ENCODE results near the gene RWDD3.
A peak's percentile ranks its signal among the peaks of the same experiment; 100 is the strongest.

RWDD3 gene, protein sequence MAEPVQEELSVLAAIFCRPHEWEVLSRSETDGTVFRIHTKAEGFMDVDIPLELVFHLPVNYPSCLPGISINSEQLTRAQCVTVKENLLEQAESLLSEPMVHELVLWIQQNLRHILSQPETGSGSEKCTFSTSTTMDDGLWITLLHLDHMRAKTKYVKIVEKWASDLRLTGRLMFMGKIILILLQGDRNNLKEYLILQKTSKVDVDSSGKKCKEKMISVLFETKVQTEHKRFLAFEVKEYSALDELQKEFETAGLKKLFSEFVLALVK

GRCh38 chr1:95233737-95234500, at the start of gene RWDD3:
RWDD3 (plus strand) TSS chr1:95234210; CDS start chr1:95234231, 21 bp downstream.
- DNase-seq: peak; percentile 75

DNA sequence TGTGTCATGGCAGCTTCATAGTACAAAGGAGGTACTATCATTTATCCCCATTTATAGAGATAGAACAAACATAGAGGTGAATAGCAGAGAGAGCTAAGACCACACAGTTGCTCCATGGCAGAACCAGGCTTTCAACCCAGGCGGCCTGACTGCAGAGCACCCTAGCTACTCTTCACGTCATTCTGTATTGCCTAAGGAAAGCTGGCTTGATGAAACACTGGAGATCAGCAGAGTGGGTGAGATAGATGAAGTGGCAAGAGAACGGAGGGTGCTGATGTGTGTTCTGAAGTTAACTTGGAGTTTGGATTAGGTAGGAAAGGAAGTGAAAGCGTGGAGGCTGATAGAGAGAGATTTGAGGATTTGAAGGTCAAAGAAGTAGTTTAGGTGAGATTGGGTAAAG, 47.9 kb upstream of the RWDD3 start:
- DNase-seq: no peak

GRCh38 chr1:95193591-95193990, 40.4 kb upstream of the RWDD3 start:
- DNase-seq: no peak

DNA sequence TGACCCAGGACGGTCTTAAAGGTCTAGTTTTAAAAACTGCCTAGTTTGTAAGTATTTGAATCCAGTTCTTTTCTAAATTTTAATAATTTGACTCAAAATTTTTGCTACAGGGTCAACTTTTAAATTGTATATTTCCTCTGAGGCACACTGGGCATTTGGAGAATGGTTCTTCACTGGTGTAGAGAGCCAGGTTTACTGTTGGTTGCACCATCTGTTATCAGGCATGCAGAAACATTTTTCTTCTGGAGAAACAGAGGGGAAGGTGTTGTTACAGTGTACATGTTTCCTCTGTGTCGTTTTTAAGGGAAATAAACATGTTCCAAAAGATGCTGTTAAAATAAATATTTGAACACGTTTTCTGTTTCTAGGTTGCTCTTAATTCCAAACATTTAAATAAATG, 39.0 kb upstream of the RWDD3 start:
- no peak for DNase-seq

DNA sequence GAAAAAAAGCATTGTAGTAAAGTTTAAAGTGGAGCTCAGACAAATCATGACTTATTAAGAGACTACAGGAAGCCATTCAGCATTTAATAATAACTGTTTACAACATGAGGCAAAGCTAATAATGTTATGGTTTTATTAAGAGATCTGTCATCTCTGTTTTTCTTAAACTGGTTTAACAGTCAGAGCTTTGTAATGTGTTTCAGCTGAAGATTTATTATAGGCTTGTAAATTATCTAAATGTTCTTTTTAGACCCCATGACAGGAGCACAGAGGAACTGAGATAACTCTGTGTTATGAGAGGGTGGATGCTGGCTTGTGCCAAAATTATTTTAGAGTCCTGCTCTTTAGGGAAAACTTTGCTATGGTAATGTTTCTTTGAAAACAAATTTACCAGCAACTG, 38.0 kb upstream of the RWDD3 start:
- no peak for DNase-seq

GRCh38 chr1:95197616-95198252, 36.3 kb upstream of the RWDD3 start:
- DNase-seq: no peak

DNA sequence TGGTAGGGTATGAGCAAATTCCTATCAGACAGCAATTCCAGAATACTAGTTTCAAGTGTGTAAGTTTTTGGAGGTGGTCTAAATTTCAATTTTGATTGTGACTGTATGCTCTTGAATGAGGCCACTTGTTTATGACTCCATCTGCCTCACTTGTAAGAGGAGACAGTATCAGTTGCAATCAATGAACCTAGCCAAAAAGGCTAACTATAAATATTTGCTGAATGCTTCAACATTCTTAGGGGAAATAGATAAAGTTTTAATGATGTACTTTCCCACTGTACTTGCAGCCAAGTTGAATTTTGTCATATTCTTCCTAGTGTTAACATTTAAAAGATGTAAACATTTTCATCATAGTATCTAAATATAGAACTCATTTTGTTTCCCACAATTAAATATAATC, 32.1 kb upstream of the RWDD3 start:
- DNase-seq: no peak

DNA sequence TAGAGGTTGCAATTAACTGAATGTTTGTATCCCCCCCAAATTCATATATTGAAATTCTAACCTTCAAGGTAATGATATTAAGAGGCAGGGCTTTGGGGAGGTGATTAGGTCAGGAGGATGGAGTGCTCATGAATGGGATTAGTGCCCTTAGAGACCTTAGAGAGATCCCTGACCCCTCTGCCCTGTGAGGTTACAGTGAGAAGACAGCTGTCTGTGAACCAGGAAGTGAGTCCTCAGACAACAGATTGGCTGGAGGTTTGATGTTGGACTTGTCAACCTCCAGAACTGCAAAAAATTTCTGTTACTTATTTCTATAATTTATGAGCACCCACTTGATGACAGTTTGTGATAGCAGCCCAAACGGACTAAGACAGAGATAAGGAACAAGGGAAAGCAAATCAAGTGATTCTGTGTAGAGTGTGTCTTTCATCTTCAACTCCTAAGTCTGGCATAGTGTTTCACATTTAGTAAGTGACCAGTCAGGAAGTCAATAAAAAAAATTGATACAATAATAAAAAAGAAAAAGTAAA, 30.0 kb upstream of the RWDD3 start:
- no peak for DNase-seq

- DNase-seq: no peak
Measured at GRCh38 chr1:95206514-95206913, 27.5 kb upstream of the RWDD3 start.

DNA sequence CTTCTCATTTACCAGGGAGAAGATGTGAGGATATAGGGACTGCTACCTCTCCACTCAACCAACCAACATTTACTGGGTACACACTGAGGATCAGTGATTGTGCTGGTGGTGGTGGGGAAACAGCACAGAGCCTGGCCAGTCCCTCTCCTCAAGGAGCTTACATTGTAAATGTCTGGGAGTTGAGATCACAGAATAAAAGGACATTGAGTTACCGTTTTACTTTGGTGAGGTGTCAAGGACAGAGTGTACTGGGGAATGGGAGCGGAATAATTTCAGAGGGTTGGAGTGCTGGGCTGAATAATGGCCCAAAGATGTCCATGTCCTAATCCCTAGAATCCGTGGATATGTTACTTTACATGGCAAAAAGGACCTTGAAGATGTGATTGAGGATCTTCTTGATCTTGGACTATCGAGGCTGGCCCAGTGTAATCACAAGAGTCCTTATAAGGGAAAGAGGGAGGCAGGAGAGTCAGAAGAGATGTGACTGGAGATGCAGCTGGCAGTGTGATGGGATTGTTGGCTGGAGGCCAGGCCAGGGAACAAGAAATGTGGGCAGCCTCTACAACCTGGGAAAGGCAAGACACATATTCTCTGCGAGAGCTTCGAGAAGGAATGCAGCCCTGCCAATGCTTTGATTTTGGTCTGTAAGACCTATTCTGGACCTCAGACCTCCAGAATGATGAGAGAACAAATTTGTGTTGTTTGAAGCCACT, 26.6 kb upstream of the RWDD3 start:
- no peak for DNase-seq

- DNase-seq: no peak
Measured at GRCh38 chr1:95208876-95209275, 25.1 kb upstream of the RWDD3 start.

- no peak for DNase-seq
Measured at GRCh38 chr1:95209291-95209690, 24.7 kb upstream of the RWDD3 start.

- DNase-seq: no peak
Measured at GRCh38 chr1:95216292-95216990, 17.6 kb upstream of the RWDD3 start.

GRCh38 chr1:95217371-95217770, 16.6 kb upstream of the RWDD3 start:
- no peak for DNase-seq

DNA sequence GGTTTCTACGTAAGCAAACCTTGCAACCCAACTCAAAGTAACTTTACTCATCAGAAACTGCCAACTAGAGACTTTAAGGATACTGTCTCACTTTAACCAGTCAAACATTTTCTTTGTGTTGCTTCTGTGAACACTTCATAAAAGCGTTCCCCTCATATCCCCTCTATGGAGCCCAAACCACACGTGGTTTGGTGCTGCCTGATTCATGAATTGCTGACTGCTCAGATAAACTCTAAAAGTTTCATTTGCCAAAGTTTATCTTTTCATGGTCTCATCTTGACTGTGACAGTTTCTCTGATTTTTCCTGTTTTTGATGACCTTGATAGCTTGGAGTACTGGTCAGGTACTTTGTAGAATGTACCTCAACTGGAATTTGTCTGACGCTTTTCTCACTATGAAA, 14.6 kb upstream of the RWDD3 start:
- no peak for DNase-seq

DNA sequence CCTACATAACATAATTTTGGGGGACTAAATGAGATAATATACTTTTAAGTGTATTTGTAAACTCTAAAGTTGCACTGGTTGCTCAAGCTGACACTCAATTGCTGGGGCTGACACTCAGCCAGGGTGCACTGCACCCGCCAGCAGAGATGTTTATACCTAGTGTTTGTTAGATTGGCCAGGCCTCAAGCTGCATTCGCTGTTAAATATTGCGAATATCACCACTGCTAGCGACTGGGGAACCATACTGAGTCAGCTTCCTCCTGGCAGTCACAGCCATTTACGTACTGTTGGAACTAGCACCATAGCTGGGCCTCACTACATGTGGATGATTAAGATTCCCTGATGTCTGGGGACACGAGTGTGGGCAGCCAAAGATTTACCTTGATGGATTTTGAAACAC, 12.7 kb upstream of the RWDD3 start:
- no peak for DNase-seq

GRCh38 chr1:95222629-95223028, 11.4 kb upstream of the RWDD3 start:
- no peak for DNase-seq

DNA sequence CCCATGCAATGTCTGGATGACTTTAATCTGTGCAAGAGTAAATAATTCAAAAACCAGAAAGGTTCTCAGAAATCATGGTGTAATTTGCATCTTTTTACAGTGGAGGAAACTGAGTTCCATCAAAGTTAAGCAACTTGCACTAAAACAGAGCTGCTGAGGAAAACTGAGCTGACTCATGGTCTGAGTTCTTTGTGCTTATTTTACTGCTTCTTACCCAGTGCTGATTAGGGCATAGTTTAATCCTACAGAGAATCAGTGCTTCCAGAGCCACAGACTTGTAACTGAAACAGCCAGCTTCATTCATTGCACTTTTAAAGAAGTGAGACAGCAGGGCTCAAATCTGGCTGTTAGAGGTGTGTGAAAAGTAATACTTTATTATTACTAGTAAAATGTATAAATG, 10.9 kb upstream of the RWDD3 start:
- no peak for DNase-seq

DNA sequence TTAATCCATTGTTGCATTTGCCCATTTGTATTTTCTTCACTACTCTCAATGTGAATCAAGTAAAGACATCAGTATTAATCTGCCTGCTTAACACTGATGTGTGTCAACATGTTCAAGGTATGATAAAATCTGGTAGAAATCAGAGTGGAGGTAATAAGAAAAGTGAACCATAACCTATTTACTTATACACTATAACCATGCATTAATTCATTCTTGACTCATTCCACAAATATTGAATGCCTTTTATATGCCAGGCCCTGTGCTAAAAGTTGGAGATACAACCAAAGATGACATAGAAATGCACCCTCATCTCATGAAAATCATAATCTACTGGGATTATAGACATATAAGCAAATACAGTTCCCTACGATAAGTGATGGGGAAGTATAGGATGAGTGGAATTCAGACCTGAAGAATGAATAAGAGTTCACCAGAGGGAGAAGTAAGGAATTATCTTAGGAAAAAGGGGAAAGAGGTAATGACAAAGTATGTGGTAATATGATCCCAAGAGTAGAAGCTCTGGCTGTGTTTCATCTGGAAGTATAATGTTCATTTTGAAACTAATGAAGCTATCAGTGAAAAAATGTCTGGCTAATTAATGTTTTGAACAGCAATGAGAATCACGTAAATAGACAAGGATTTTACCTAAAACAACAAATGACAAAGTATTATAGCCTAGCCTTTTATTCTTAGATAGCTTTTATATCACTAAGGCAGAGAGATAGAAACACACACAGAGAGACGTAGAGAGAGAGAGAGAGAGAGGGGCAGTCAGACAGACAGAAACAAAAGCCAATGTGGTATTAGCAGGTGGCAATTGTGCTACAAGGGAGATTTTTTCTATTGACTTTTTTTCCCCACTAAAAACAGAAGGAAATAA, 7.0 kb upstream of the RWDD3 start:
- no peak for DNase-seq

GRCh38 chr1:95229037-95229436, 5.0 kb upstream of the RWDD3 start:
- no peak for DNase-seq

GRCh38 chr1:95229706-95230105, 4.3 kb upstream of the RWDD3 start:
- no peak for DNase-seq

DNA sequence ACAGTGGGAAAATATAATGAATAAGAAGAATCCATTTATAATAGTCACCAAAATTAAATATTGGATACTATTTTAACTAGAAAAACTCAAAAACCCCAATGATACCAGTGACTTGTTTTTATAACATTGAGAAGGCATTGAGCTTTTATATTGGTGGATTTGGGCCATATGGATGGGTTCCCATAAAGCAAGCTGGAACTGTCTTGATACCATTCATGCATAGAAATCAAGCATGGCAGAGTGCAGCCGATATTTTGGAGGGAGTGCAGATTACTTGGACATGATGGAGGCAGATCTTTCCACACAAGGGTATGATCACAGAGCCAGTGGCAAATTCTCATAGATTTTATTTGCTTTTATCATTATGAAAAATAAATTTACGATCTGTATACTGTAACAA, 3.8 kb upstream of the RWDD3 start:
- DNase-seq: no peak
